ACHN (cell line): ENCODE data around the gene ZNF438.

Experiments used
- DNase-seq: peaks from one replicate; pipeline ENCODE4 v3.0.0-alpha.2; 2015
- in situ Hi-C: cut with HindIII; loops from 2 replicates; pipeline ENCODE4 v1.10.0; 2017; ENCODE audit warnings: low sequenced_read_pairs, low pct_ligation_motif_present, low pct_unique_long_range_greater_than_20kb

The ZNF438 gene, protein sequence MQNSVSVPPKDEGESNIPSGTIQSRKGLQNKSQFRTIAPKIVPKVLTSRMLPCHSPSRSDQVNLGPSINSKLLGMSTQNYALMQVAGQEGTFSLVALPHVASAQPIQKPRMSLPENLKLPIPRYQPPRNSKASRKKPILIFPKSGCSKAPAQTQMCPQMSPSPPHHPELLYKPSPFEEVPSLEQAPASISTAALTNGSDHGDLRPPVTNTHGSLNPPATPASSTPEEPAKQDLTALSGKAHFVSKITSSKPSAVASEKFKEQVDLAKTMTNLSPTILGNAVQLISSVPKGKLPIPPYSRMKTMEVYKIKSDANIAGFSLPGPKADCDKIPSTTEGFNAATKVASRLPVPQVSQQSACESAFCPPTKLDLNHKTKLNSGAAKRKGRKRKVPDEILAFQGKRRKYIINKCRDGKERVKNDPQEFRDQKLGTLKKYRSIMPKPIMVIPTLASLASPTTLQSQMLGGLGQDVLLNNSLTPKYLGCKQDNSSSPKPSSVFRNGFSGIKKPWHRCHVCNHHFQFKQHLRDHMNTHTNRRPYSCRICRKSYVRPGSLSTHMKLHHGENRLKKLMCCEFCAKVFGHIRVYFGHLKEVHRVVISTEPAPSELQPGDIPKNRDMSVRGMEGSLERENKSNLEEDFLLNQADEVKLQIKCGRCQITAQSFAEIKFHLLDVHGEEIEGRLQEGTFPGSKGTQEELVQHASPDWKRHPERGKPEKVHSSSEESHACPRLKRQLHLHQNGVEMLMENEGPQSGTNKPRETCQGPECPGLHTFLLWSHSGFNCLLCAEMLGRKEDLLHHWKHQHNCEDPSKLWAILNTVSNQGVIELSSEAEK

DNA sequence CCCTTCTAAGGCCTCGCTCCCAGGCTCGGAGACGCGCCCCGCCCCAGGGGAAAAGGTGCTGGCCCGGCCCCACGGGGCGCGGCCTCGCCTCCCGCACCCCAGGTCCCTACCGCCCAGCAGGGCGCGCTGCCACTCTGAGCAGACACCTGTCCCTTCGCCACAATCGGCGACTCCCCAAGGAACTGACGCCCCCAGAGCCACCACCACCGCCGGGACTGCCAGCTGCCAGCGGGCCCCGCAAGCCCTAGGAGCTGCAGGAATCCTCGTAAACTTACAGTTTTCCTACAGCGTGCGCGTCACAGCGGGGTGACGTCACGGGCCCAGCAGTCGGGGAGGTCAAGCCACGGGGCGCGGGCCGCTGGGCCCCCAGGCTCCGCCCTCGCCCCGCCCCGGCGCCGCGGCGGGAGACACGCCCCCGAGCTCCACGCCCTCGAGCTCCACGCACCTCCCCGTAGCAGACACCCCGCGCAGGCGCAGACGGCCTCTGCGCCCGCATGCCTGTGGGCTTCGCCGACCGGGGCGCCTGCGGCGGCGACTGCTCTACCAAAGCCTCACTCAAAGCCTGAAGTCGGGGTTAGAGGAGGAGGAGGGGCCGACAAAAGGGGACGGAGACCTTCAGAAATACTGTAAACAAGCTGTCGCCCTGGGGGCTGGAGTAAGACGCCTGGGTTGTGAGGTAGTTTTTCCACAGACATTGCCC, at the start of gene ZNF438:
ZNF438 (minus strand) TSS at position 308 of the 700 bp plus-strand sequence. CDS start 154,831 bp downstream, outside the sequence.
- in situ Hi-C loops: no loop called here

DNA sequence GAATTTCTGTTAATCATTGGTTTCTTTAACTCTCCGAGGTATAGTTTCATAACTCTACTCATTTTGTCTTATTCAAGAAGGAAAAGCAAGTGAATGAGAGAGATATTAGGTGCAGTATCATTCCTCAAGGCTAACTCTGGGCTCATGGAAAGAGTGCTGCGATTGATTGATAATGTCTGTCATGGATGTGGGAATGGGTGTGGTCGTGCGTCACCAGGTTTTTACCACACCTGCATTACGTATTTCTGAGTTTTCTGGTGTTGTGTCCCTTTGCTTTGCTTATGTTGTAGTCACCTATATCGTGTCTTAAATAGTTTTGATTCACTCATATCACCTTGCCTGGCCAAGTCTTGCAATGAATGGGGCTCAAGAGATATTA, 44.9 kb upstream of the ZNF438 start:
- DNase-seq: no peak
- in situ Hi-C loops: no loop called here

More for the DNA sequence above, at the start of gene ZNF438:
- DNase-seq: peak; percentile 88

DNA sequence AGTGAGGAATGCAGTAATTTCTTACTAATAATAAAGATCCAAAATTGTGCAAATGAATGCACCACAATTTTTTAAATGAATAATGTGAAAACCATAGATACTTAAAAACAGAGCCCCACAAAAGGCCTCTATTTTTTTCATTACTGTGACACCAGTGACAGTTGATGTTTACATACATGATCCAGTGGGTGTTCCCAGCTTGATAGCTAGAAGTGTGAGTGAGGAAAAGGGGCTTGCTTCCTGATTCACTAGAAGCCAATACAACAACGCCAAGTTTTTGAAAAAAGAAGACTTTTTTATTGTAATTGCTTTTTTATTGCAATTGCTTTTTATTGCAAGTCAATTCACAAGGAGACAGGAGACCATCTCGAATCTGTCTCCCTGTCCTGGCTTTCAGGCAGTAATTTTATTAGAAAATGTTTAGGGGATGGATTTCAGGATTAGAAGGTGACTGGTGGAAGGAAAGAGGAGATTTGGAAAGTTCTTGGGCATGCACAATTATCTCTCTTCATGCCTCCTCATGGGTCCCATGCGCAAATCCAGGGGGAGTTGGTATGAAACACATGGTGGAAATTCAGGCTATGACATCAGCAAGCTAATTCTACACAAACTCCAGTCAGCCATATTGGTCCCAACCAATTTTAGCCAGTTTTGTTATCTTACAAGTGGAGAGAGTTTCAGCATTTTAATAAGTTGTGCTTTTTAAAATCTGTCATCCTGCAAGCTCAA, 44.4 kb upstream of the ZNF438 start:
- no peak for DNase-seq
- in situ Hi-C loops: no loop called here

DNA sequence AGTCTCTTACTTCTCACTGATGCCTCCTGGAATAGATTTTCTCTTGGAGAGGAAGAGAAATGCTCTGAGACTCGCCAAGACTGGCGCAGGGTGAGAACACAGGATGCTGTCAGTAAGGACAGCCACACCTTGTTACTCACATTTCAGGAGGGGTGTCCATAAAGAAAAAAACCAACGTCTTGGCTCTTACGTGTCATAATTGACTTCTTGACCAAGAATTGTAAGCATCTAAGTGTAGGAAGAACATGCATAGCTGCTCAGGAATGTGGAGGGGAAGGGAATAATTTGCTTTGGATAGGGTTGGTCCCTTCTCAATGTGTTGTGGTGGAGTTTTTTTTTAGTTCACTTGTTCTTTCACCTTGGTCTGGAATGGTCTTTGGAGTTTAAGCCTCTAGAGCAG, 43.8 kb upstream of the ZNF438 start:
- in situ Hi-C loops: no loop called here
- DNase-seq: no peak

DNA sequence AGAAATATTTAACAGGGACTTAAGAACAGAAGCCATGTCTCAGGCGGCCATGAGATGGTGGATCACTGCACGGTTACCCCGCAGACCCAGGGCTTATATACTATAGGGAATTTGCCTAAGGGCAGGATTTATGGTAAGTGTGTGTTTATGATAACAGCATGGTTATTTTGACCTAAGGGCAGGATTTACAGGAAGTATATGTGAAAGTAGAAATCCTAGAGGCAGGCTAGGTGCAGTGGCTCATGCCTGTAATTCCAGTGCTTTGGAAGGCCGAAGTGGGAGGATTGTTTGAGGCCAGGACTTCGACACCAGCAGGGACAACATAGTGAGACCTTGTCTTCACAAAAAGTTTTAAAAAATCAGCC, 43.0 kb upstream of the ZNF438 start:
- no peak for DNase-seq
- in situ Hi-C loops: no loop called here

DNA sequence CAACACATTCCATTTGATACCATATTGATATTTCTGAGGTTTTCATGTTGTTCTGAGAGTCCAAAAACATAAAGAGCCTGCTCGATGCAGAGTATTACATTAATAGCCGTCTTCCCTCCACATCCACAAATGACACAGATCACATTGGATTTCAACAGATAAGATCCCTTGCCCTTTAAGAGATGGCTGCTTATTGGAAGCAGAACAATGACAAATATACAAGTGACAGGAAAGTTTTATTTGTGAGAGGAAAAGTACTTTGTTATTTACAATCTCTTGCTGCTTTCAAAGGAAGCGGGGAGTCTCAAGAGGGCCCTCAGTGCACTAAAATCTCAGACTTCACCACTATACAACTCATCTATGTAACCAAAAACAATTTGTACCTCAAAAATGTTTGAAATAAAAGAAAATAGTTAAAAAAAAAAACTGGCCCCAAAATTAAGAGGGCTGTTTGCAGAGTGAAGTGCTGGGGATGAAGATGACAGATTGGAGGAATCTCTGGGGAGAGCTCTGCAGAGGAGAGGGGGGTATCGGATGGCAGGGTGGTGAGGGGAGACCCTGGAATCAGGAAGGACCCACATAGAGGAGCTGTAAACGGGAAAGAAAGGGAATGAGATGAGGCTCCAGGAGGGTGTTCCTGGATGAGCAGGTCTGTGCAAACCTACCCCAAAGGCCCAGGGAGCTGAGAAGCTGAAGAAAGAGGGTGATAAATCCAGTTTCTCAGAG, 42.5 kb upstream of the ZNF438 start:
- in situ Hi-C loops: no loop called here

DNA sequence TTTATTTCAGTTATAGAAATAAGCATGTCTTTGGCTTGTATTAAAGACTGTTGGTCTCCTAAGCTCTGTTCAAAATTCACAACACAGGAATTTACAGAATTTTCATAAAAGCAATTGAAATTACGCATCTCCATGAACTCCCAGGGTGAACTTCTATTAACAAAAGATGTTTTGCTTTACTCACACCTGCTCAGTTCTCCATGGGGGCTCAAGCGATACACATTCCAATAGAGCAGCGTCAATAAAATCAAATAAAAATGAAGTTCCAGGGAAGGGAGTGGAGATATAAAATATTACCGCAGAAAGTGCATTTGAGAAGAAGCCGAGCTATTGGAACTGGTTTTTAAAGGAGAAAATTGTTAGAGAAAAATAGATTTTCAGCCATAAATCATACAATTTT, 41.5 kb upstream of the ZNF438 start:
- in situ Hi-C loops: no loop called here

More for the DNA sequence above, 42.5 kb upstream of the ZNF438 start:
- no peak for DNase-seq

DNA sequence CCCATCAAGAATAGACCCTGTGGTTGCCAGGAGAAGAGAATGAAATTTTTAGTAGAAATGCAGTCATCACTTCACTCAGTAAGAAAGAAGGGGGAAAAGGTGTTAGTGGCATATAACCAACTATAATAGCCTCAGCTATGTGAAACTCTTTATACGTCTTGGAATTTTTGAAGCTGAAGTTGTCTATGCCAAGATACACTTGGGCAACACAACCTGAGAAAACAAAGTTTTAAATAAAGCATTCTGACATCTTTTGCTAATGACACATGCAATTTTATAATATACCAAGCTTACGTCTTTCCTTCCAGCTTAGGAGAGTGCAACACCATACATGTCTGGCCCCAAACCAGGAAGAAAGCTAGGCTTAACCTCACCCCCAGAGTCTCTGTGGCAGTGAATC, 40.8 kb upstream of the ZNF438 start:
- in situ Hi-C loops: no loop called here
- no peak for DNase-seq

More for the DNA sequence above, 41.5 kb upstream of the ZNF438 start:
- DNase-seq: no peak

DNA sequence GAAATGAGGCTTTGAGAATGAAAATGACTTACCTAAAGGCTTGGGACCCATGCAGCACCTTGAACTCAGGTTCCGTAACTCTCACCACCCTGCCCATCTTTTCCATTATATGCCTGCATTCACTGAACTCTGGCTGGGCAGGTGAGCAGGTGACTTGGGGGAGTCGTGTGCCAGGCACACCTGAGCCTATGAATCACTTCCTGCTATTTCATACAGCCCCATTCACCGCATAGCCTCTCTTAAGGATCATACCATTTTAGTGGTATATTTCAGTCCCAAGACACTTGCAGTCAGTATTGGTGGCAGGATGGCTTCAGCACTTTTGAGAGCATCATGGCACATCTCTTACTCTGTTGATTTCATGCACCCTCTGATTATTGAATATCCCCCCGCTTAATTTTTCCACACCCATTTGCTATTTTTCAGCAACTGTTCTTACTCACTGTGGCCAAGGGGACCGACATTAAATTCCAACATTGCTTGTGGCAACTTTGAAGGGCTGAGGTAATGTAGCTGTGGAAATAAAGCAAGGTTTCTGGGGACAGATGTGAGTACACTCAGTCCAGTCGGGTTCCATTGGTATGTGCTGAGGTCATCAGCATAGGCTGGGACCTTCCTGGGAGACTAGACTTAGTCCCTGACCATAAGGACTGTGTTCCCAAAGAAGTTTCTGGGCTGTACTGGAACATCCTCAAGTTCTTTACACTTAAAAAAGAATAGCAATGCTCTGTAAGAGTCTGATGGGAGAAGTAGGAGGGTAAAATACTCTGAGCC, 39.8 kb upstream of the ZNF438 start:
- DNase-seq: no peak
- in situ Hi-C loops: no loop called here

DNA sequence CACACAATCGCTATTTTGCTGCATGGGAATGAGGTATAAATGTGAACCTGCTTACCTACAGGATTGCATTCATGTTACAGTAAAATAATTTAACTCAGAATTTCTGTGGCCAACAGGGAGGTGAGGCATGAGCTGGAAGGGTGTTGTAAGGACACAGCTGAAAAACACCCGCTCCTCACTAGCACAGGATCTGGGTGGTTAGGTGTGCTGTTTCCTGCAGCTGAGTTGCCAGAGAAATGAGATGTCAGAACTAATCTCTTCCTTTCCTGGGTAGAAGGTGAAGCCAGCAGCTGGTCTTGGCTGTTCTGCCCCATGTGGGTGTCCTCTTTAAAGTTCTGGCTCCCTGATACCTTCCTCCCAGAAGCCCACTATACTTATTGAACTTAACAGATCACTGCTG, 39.0 kb upstream of the ZNF438 start:
- DNase-seq: no peak
- in situ Hi-C loops: no loop called here

DNA sequence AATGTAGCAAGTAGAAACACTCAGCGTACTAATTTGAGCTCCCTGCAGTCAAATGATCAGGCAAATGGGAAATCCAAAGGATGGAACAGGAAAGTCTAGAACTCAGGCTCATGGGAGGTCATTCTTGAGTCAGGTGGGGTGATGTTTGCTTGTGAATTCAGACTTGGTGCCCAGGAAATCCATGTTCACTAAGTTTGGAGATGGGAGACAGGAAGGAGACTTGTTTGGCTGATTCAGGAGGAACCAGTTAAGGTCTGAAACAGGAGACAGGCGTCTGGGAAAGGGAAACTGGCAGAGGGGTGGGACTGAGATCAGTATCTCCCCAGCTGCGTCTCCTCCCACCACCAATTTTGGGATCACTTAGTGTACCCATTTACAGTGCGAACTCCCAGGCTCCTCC, 38.4 kb upstream of the ZNF438 start:
- in situ Hi-C loops: no loop called here
- no peak for DNase-seq

DNA sequence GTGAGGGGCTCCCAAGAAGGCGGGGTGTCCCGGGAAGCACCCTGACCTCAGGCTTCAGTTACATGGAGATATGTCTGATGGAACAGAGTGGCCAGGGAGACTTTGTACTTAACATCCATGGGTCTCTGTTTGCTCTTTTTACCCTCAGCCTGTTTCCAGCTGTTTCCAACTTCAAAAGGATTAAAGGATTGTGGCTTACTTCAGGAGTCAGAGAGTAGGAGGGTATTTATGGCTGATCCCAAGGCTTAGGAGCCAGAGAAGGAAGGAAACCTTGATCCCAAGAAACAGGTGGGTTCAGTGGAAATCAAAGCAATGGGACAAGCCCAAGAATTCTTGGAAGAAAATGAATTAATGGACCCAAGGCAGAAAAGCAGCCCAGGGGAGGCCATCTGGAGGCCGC, 37.7 kb upstream of the ZNF438 start:
- no peak for DNase-seq
- in situ Hi-C loops: no loop called here

DNA sequence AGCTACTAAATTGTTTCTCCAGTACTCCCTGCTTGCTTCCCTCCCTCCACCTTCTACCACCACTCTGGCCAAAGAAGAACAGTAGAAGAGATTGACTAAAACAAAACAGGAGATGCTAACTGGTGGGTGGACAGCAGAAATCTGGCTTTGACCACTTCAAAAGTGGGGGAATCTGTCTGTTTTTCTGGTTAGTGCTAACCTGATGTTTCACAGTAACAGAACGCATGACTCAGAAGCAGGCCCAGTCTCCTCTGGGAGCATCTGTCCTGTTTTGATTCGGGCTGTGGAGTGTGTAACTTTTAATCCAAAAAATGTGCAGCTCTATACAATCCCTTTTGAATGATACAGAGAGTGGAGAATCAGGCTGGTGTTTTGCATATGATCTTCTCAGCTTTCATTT, 32.7 kb upstream of the ZNF438 start:
- DNase-seq: no peak
- in situ Hi-C loops: no loop called here

DNA sequence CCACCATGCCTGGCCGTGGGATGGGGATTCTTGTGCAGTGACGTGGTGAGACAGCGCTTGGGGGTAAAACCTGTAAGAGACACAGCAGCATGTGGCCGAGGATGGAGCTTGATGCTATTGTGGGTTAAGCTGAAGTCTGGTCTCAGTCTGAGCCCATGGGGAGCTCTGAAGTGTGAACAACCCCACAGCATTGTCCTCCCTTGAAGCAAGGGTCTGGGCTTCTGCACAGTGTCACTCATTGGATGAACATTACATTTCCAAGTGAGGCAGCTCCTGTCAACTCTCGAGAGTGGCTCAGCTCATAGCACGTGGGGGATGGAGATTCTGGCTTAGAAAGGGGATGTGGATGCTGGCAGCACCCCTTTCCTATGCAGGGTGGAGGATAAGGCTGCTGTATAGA, 32.2 kb upstream of the ZNF438 start:
- in situ Hi-C loops: no loop called here
- no peak for DNase-seq

DNA sequence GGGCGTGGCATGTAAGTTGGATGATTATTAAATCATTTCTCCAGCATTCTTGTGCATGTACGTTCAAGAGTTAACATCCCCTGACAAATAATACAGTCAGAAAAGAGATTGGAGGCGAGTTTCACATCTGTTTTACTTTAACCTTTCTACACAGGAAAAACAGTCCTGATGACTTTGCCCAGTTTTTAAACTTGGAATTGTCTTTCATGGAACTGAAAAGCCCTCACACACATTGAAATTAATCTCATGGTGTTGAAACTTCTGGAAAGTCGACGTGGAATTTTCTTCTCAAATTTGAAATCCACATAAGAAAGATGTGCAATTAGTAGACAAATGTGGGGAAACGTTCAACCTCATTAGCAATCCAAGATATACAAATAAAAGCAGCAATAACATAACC, 31.2 kb upstream of the ZNF438 start:
- in situ Hi-C loops: no loop called here
- DNase-seq: no peak

DNA sequence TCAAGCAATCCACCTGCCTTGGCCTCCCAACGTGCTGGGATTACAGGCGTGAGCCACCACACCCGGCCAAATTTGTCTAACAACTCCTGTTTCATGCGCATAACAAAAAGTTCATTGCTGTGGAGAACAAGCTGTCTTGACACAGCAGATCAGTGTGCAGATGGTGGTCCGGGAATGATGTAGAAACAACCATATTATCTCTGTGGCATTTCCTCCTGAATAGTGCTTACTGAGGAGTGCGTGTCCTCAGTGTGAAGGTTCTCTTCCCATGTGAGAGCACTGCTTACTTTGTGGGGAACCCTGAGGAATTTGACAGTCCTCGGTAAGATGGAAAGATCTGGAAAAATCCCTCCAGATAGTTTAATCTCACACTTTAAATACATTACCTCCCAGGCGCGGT, 30.3 kb upstream of the ZNF438 start:
- in situ Hi-C loops: no loop called here
- no peak for DNase-seq
